HS-5 (cell line): ENCODE results near the gene FUT6.
"Not testable (repeated sequence)": the region's sequence is repeated elsewhere in the genome, so short reads cannot be mapped to it uniquely, and the experiment has no call there.

Experiments
- DNase-seq: peaks from one replicate; pipeline ENCODE4 v3.0.0-alpha.2; 2012; ENCODE audit warnings: low read depth

The FUT6 gene

GRCh38 chr19:5785423-5785822, 54.1 kb downstream of the FUT6 start:
- no peak for DNase-seq

DNA sequence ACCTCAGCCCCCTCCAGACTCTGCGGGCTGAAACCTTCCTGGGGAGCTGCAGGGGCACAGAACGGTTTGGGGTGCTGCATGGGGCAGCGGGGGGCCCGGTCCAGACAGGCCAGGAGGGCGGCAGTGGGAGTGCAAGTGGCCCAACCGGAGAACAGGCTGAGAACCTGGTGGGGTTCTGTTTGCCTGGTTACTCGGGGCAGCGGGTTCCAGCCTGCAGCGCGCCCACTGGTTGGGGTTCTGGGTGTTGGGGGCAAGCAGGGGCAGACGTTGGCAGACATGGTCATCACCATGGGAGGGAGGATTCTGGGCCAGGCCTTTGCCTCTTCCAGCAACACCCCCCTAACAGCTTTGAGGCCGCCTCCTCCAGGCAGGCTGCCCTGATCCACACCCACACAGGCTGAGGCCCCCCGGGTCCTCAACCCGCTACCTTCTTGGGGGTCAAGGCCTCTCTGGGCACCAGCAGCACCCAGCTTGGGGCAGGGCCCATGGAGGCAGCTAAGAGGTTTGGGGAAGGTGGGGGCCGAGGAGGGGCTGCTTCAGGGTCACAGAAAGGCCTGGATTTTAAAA, 54.8 kb downstream of the FUT6 start, which contains the start of gene PRR22:
Gene PRR22, minus strand, starts transcription at position 166 of the 567 bp plus-strand sequence. Its CDS starts 86 bp downstream, at position 80.
- no peak for DNase-seq

- no peak for DNase-seq
Measured at GRCh38 chr19:5782945-5783919, 56.3 kb downstream of the FUT6 start.

DNA sequence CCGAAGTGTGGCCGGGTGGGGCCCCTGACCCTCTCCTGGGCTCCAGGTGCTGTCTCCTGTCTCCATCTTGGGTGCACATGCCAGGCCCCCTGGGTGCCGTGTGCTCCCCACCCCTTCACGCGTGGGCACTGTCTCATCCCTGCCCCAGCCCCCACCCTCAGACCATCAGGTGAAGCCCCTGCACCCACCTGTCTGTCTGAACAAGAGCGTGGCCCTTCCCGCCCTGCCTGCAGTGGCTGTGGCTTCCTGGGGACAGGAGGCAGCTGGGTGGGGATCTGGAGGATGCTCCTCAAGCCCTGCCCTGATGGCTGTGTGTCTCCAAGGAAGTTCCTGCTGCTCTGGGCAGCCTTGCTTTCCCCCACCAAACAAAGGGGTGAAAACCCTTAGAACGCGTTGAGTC, 57.2 kb downstream of the FUT6 start:
- DNase-seq = no peak

GRCh38 chr19:5780916-5781315, 58.6 kb downstream of the FUT6 start:
- DNase-seq = not testable (repeated sequence)
